Urothelium cell line (cell line): ENCODE data around the gene ACYP2.
A peak's percentile ranks its signal among the peaks of the same experiment; 100 is the strongest.
"Not testable (repeated sequence)": the region's sequence is repeated elsewhere in the genome, so short reads cannot be mapped to it uniquely, and the experiment has no call there.

Source experiments
- DNase-seq: peaks from one replicate; pipeline ENCODE4 v3.0.0; 2011; ENCODE audit warnings: low spot score, mixed read lengths
- FAIRE-seq: peaks from 2 replicates; lab custom pipeline; 2011; peaks lifted over from hg19 to GRCh38; lab: Jason Lieb, UNC

ACYP2 gene

GRCh38 chr2:54313147-54313546 lies 197.7 kb downstream of the ACYP2 start:
- no peak for FAIRE-seq
- no peak for DNase-seq

- DNase-seq (no peak), FAIRE-seq (no peak)
Observed at GRCh38 chr2:54317973-54318372, 202.6 kb downstream of the ACYP2 start.

- no peak for DNase-seq
- FAIRE-seq: peak; percentile 13
Observed at GRCh38 chr2:54318821-54319220, 203.4 kb downstream of the ACYP2 start.

GRCh38 chr2:54321047-54321446 lies 205.6 kb downstream of the ACYP2 start:
- DNase-seq: no peak
- no peak for FAIRE-seq

- FAIRE-seq, DNase-seq: not testable (repeated sequence)
Observed at GRCh38 chr2:54324517-54324916, 209.1 kb downstream of the ACYP2 start.

- DNase-seq (no peak), FAIRE-seq (no peak)
Observed at GRCh38 chr2:54325148-54325547, 209.7 kb downstream of the ACYP2 start.

GRCh38 chr2:54329482-54330161 lies 214.2 kb downstream of the ACYP2 start:
- DNase-seq: no peak
- no peak for FAIRE-seq

GRCh38 chr2:54330162-54330925 lies 214.9 kb downstream of the ACYP2 start:
- peak; percentile 95 for FAIRE-seq
- DNase-seq: peak; percentile 100

GRCh38 chr2:54330926-54331835 lies 215.8 kb downstream of the ACYP2 start:
- FAIRE-seq: peak; percentile 9
- no peak for DNase-seq

GRCh38 chr2:54332386-54332785 lies 217.0 kb downstream of the ACYP2 start:
- DNase-seq (no peak), FAIRE-seq (no peak)

GRCh38 chr2:54336136-54336976 lies 220.9 kb downstream of the ACYP2 start:
- no peak for FAIRE-seq
- no peak for DNase-seq

- FAIRE-seq: no peak
- DNase-seq: no peak
Observed at GRCh38 chr2:54336977-54337255, 221.5 kb downstream of the ACYP2 start.

- FAIRE-seq (no peak), DNase-seq (no peak)
Observed at GRCh38 chr2:54341656-54342055, 226.2 kb downstream of the ACYP2 start.

- DNase-seq (no peak), FAIRE-seq (no peak)
Observed at GRCh38 chr2:54342603-54343002, 227.2 kb downstream of the ACYP2 start.

- no peak for DNase-seq
- FAIRE-seq: no peak
Observed at GRCh38 chr2:54347622-54348021, 232.2 kb downstream of the ACYP2 start.

GRCh38 chr2:54348646-54349045 lies 233.2 kb downstream of the ACYP2 start:
- no peak for DNase-seq
- FAIRE-seq: no peak

GRCh38 chr2:54350426-54350825 lies 235.0 kb downstream of the ACYP2 start:
- no peak for FAIRE-seq
- DNase-seq: no peak

GRCh38 chr2:54353216-54353615 lies 237.8 kb downstream of the ACYP2 start:
- DNase-seq (no peak), FAIRE-seq (no peak)
